Thyroid gland (tissue), 4 donors: ENCODE results near the gene NUMB. TPM values are rescaled to one million over a fixed set of nuclear protein-coding genes. Genes with fewer than 3 reads are reported as not detected.

Experiments
- DNase-seq, 2 donors: peaks; one replicate each; pipeline ENCODE4 v3.0.0-alpha.2; 2019
- H3K27ac ChIP-seq, 3 donors: fragments of 200-600 bp; sonication (generic); 1 replicate in 2 of 3; 2 replicates in 1 of 3; pipeline ENCODE4 v1.5.1; 2016 to 2019; ENCODE audit warnings: mild to moderate bottlenecking in 1 of 3, moderate library complexity in 1 of 3
- H3K27me3 ChIP-seq: fragments of 200-600 bp; sonication (generic); one replicate; pipeline ENCODE4 v1.5.1; 2019
- H3K36me3 ChIP-seq, 2 donors: fragments of 200-600 bp; sonication (generic); one replicate each; pipeline ENCODE4 v1.5.1; 2016 to 2019
- H3K4me1 ChIP-seq, 2 donors: fragments of 200-600 bp; sonication (generic); one replicate each; pipeline ENCODE4 v1.5.1; 2017 to 2019
- H3K4me3 ChIP-seq, 3 donors: fragments of 200-600 bp; sonication (generic); replicated peaks in 1 of 3; 1 replicate in 2 of 3; 2 replicates in 1 of 3; pipeline ENCODE4 v1.5.1; 2016; ENCODE audit warnings: mild to moderate bottlenecking in 1 of 3
- H3K9me3 ChIP-seq: fragments of 200-600 bp; sonication (generic); one replicate; pipeline ENCODE4 v1.5.1; 2017
- CTCF ChIP-seq, 6 experiments: fragments of 200-600 bp in 3 of 6; fragments of 450-650 bp in 3 of 6; sonication (generic) in 3 of 6; IDR thresholded peaks; one replicate each; pipeline ENCODE4 v1.5.1; 2016 to 2019; ENCODE audit warnings: antibody characterized with exemption in 6 of 6, mild to moderate bottlenecking in 2 of 6, inconsistent platforms in 1 of 6, moderate library complexity in 1 of 6
- POLR2A ChIP-seq, 2 donors: fragments of 450-650 bp; IDR thresholded peaks; one replicate each; pipeline ENCODE4 v1.6.1; 2017; ENCODE audit warnings: antibody characterized with exemption in 2 of 2, mild to moderate bottlenecking in 2 of 2, moderate library complexity in 1 of 2
- WGBS, 2 donors: methylation state at CpG; one replicate each; pipeline ENCODE4 v1.1.5; 2017; 5-methylcytosine and 5-hydroxymethylcytosine counted together
- intact Hi-C: fragments of 100-400 bp; cut with DNase I; formaldehyde crosslinking; loops from one replicate; pipeline ENCODE4 v1.15.1; 2023
- total RNA-seq, 4 donors: library from RNA; depleted of rRNA; stranded (reverse); fragments of >200 nt; gene quantifications; one replicate each; pipeline ENCODE4 v1.2.3, GENCODE V29; 2016

The NUMB gene
- total RNA-seq, 4 donors from 2014 or later: 67.1 to 101 (median 86.7) TPM

GRCh38 chr14:73471582-73472184, 13.3 kb upstream of the NUMB start:
- DNase-seq: no peak
- WGBS, 2 donors: 77% methylated on average over 6 of the region's 6 CpGs
- Histone ChIP-seq H3K4me3 (no peak overlapping the region), H3K9me3 (no peaks in the 10 kb centered on the region), H3K4me1 (no peaks in the 10 kb centered on the region), H3K27me3 (no peaks in the 10 kb centered on the region), H3K27ac (no peak overlapping the region), H3K36me3 (no peaks in the 10 kb centered on the region)
- TF ChIP-seq CTCF (IDR thresholded peaks at IDR 0.05): no peak
- no peak for TF ChIP-seq POLR2A (IDR thresholded peaks at IDR 0.05)
- intact Hi-C loops: loop anchor here (5.0 kb wide), 2 partner anchors 174 to 299 kb away; no protein-coding TSS in a partner anchor

- H3K9me3 ChIP-seq: no peaks in the 10 kb centered on the region
- no peak overlapping the region for H3K27ac ChIP-seq
- no peaks in the 10 kb centered on the region for H3K36me3 ChIP-seq
- TF ChIP-seq POLR2A (IDR thresholded peaks at IDR 0.05): no peak
- no peak for TF ChIP-seq CTCF (IDR thresholded peaks at IDR 0.05)
- WGBS, 2 donors: 71 to 81% methylated on average over 3 of the region's 3 CpGs
- no peak overlapping the region for H3K4me3 ChIP-seq
- no peaks in the 10 kb centered on the region for H3K27me3 ChIP-seq
- DNase-seq: no peak
- no peaks in the 10 kb centered on the region for H3K4me1 ChIP-seq
- intact Hi-C loops: no loop called here
These were observed 10.6 kb upstream of the NUMB start for GRCh38 chr14:73468828-73469375.

- no peaks in the 10 kb centered on the region for H3K9me3 ChIP-seq
- TF ChIP-seq CTCF (IDR thresholded peaks at IDR 0.05) (no peak), POLR2A (IDR thresholded peaks at IDR 0.05) (no peak)
- intact Hi-C loops: no loop called here
- no peak overlapping the region for H3K27ac ChIP-seq
- H3K36me3 ChIP-seq: no peaks in the 10 kb centered on the region
- no peak for DNase-seq
- H3K27me3 ChIP-seq: no peaks in the 10 kb centered on the region
- WGBS, 2 donors: 84% methylated on average over 4 of the region's 4 CpGs
- no peak overlapping the region for H3K4me3 ChIP-seq
- peaks cover 0 to 3% of the 10 kb centered on the region in 2 donors for H3K4me1 ChIP-seq
These were observed 9.5 kb upstream of the NUMB start for GRCh38 chr14:73467800-73468199.

GRCh38 chr14:73467377-73467776, 9.0 kb upstream of the NUMB start:
- H3K9me3 ChIP-seq: no peaks in the 10 kb centered on the region
- no peak for DNase-seq
- intact Hi-C loops: no loop called here
- no peaks in the 10 kb centered on the region for H3K36me3 ChIP-seq
- no peaks in the 10 kb centered on the region for H3K27me3 ChIP-seq
- WGBS, 2 donors: 75 to 87% methylated on average over 5 of the region's 5 CpGs
- no peak overlapping the region for H3K27ac ChIP-seq
- peaks cover 0 to 7% of the 10 kb centered on the region in 2 donors for H3K4me1 ChIP-seq
- no peak overlapping the region for H3K4me3 ChIP-seq
- TF ChIP-seq CTCF (IDR thresholded peaks at IDR 0.05) (no peak), POLR2A (IDR thresholded peaks at IDR 0.05) (no peak)

GRCh38 chr14:73466861-73467260, 8.5 kb upstream of the NUMB start:
- DNase-seq: no peak
- Histone ChIP-seq H3K4me1 (peaks cover 5 to 12% of the 10 kb centered on the region in 2 donors), H3K9me3 (no peaks in the 10 kb centered on the region), H3K36me3 (no peaks in the 10 kb centered on the region), H3K27me3 (no peaks in the 10 kb centered on the region), H3K27ac (no peak overlapping the region), H3K4me3 (no peak overlapping the region)
- no peak for TF ChIP-seq CTCF (IDR thresholded peaks at IDR 0.05)
- TF ChIP-seq POLR2A (IDR thresholded peaks at IDR 0.05): no peak
- intact Hi-C loops: no loop called here
- 89 to 92% methylated on average over 4 of the region's 4 CpGs for WGBS, 2 donors
